GM10248 (cell line): Measurements from ENCODE around the gene WBP2.

ENCODE experiments used
- CTCF ChIA-PET: fragments of 300-600 bp; sonication (Branson Sonifier 250); formaldehyde crosslinking; extraction: SDS; loops from one replicate; lab custom pipeline; 2021; ENCODE audit warnings: antibody characterized with exemption; lab: Yijun Ruan, JAX
- POLR2A ChIA-PET: fragments of 350-650 bp; sonication (Branson Sonifier 250); formaldehyde crosslinking; extraction: SDS; loops from one replicate; lab custom pipeline; 2020; ENCODE audit warnings: antibody characterized with exemption; lab: Yijun Ruan, JAX
- DNase-seq: peaks from one replicate; pipeline ENCODE4 v3.0.0; 2012; ENCODE audit errors: extremely low spot score
- CTCF ChIP-seq: IDR thresholded peaks from 2 replicates; pipeline ENCODE4 v1.5.1; 2012; ENCODE audit warnings: mild to moderate bottlenecking, low read depth; ENCODE audit errors: extremely low read depth, missing control alignments, control extremely low read depth

The WBP2 gene

GRCh38 chr17:75795820-75796607 lies 59.1 kb downstream of the WBP2 start:
- POLR2A ChIA-PET, result interaction anchor here (0.6 kb wide), 2 partner anchors 32 to 857 kb away, joined by 3 to 4 read pairs; no protein-coding TSS in a partner anchor
- TF ChIP-seq CTCF, result no peak
- DNase-seq, result no peak
- CTCF ChIA-PET, result interaction anchor here (0.7 to 3.5 kb wide), 9 partner anchors 9 to 218 kb away, joined by 3 to 10 read pairs (median 3); partner anchors contain the start of gene UNC13D
